Measurements from ENCODE around the gene COX14. TPM values are rescaled to one million over a fixed set of nuclear protein-coding genes. Genes with fewer than 3 reads are reported as not detected.

COX14 gene
- total RNA-seq, 1 experiment from 2014 or later, result 84.7 TPM

- H3F3A ChIP-seq (ENCODE audit: low read length, unreplicated experiment), result no peaks in the 10 kb centered on the region
- ATAC-seq (peak; percentile 79), DNase-seq (peak; percentile 50)
- H3K27ac ChIP-seq (ENCODE audit: low read length), result no peak within 1 kb of the TSS
- no TSS peak for BruUV-seq (replicated peaks)
- intact Hi-C loops (cut with micrococcal nuclease), result no loop called here
- ChIA-PET POLR2A (ENCODE audit: unreplicated experiment) (interaction anchor here (0.5 to 0.7 kb wide), 4 partner anchors 19 to 117 kb away, joined by 3 to 4 read pairs (median 3); partner anchors contain the start of gene CERS5), CTCF (interaction anchor here (0.6 to 1.2 kb wide), 3 partner anchors 16 to 226 kb away, joined by 3 to 4 read pairs (median 3); partner anchors contain the start of gene SMARCD1)
- no peak within 1 kb of the TSS for H3K4me3 ChIP-seq (ENCODE audit: low read length)
- peaks cover 12% of the 10 kb centered on the region for H3K4me1 ChIP-seq (ENCODE audit: insufficient read depth, low read length)
- H3K79me2 ChIP-seq (ENCODE audit: low read length), result no peaks in the 10 kb centered on the region
- no peak within 1 kb of the TSS for H3K4me2 ChIP-seq (ENCODE audit: low read length)
- no peaks in the 10 kb centered on the region for H3K27me3 ChIP-seq (ENCODE audit: low read length)
- no peak within 1 kb of the TSS for H3K9ac ChIP-seq (ENCODE audit: low read length)
- peaks cover 12% of the 10 kb centered on the region for H3K36me3 ChIP-seq (ENCODE audit: low read depth, low read length)
- no peaks in the 10 kb centered on the region for H4K20me1 ChIP-seq (ENCODE audit: low read length)
- H3K9me3 ChIP-seq (ENCODE audit: low read length), result no peaks in the 10 kb centered on the region
- H3K9me2 ChIP-seq (replicated peaks; ENCODE audit: low read length), result no peaks in the 10 kb centered on the region
- TF ChIP-seq EZH2 (IDR thresholded peaks at IDR 0.05; ENCODE audit: low read length, unreplicated experiment) (no peak), CTCF (conservative IDR thresholded peaks at IDR 0.05; ENCODE audit: low read depth, low read length) (no peak), EZH2phosphoT487 (IDR thresholded peaks at IDR 0.05; ENCODE audit: borderline replicate concordance, low read length) (no peak)
- no peak within 1 kb of the TSS for H2AFZ ChIP-seq (ENCODE audit: low read length)
Measured at GRCh38 chr12:50103767-50104321, 8.2 kb upstream of the COX14 start, which contains the start of gene GPD1. TSS of gene GPD1 (plus strand) at chr12:50104008. CDS start at chr12:50104051, 43 bp downstream.

GRCh38 chr12:50104417-50105366 is 7.3 kb upstream of the COX14 start:
- no peaks in the 10 kb centered on the region for H3K9me3 ChIP-seq (ENCODE audit: low read length)
- no peaks in the 10 kb centered on the region for H3K79me2 ChIP-seq (ENCODE audit: low read length)
- H3K4me1 ChIP-seq (ENCODE audit: insufficient read depth, low read length), result peaks cover 4% of the 10 kb centered on the region; the same call in 1 of the 2 replicates
- H3K27ac ChIP-seq (ENCODE audit: low read length), result no peak overlapping the region
- H3K4me3 ChIP-seq (ENCODE audit: low read length), result no peak overlapping the region
- no peak for TF ChIP-seq CTCF (conservative IDR thresholded peaks at IDR 0.05; ENCODE audit: low read depth, low read length)
- no peak for TF ChIP-seq EZH2phosphoT487 (IDR thresholded peaks at IDR 0.05; ENCODE audit: borderline replicate concordance, low read length)
- no peak for TF ChIP-seq EZH2 (IDR thresholded peaks at IDR 0.05; ENCODE audit: low read length, unreplicated experiment)
- no peaks in the 10 kb centered on the region for H3K27me3 ChIP-seq (ENCODE audit: low read length)
- CTCF ChIA-PET, result interaction anchor here (0.6 to 1.2 kb wide), 2 partner anchors 17 to 225 kb away, joined by 3 read pairs; no protein-coding TSS in a partner anchor
- no TSS peak for BruUV-seq (replicated peaks)
- H4K20me1 ChIP-seq (ENCODE audit: low read length), result no peaks in the 10 kb centered on the region
- H3K9ac ChIP-seq (ENCODE audit: low read length), result no peak overlapping the region
- H2AFZ ChIP-seq (ENCODE audit: low read length), result no peak overlapping the region
- no peak for DNase-seq
- ATAC-seq, result no peak
- H3K9me2 ChIP-seq (replicated peaks; ENCODE audit: low read length), result no peaks in the 10 kb centered on the region
- no peaks in the 10 kb centered on the region for H3F3A ChIP-seq (ENCODE audit: low read length, unreplicated experiment)
- intact Hi-C loops (cut with micrococcal nuclease), result no loop called here
- POLR2A ChIA-PET (ENCODE audit: unreplicated experiment), result interaction anchor here (0.5 to 0.6 kb wide), 3 partner anchors 20 to 118 kb away, joined by 3 read pairs; no protein-coding TSS in a partner anchor
- peaks cover 7% of the 10 kb centered on the region for H3K36me3 ChIP-seq (ENCODE audit: low read depth, low read length)
- H3K4me2 ChIP-seq (ENCODE audit: low read length), result no peak overlapping the region
